HG02642 (cell line): ENCODE measurements around the gene HSD17B2.
"Not testable (repeated sequence)": the region's sequence is repeated elsewhere in the genome, so short reads cannot be mapped to it uniquely, and the experiment has no call there.

Experiments
- ATAC-seq: cut with Tn5 transposase; IDR thresholded peaks from one replicate; pipeline ENCODE4 v1.9.1; 2021; ENCODE audit warnings: mild to moderate bottlenecking; ENCODE audit not compliant: unreplicated experiment, poor library complexity

Gene HSD17B2, protein sequence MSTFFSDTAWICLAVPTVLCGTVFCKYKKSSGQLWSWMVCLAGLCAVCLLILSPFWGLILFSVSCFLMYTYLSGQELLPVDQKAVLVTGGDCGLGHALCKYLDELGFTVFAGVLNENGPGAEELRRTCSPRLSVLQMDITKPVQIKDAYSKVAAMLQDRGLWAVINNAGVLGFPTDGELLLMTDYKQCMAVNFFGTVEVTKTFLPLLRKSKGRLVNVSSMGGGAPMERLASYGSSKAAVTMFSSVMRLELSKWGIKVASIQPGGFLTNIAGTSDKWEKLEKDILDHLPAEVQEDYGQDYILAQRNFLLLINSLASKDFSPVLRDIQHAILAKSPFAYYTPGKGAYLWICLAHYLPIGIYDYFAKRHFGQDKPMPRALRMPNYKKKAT

DNA sequence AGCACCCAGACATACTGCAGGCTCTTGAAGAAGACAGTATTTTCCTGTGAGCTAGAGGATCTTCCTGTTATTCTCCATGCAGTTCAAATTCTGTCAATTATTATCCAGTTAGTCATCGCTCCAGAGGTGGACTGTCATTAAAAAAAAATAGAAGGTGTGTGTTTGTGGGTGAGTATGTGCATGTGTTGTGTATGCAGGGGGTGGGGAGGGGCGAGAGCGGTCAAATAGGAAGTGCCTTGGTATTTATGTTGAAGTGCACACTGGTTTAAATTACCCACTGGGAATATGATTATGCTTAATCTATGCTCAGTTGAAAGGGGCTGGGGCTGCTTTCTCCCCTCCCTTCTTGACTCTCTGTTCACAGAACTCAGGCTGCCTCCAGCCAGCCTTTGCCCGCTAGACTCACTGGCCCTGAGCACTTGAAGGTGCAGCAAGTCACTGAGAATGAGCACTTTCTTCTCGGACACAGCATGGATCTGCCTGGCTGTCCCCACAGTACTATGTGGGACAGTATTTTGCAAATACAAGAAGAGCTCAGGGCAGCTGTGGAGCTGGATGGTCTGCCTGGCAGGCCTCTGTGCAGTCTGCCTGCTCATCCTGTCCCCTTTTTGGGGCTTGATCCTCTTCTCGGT lies at the start of gene HSD17B2:
TSS of gene HSD17B2 (plus strand) at position 273 of the 632 bp plus-strand sequence. CDS start at position 445, 172 bp downstream.
- no peak for ATAC-seq

DNA sequence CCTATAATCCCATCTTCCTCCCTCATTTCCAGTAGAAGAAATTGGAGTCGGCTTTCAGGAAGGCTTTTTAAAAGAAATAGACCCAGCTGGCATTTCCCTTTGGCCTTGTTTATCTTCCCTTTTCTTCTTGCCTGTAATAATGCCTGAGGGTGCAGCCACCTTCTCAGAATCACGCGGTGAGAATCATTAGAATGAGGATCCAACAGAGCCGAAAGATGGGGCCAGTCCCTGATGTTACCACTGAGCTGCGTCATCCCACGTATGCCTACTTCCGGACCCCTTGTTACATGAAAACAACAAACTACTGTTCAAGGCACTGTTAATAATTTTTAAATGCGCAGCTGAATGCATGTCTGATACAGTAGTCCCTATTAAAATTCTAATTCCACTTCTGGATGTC lies 47.9 kb upstream of the HSD17B2 start:
- no peak for ATAC-seq

DNA sequence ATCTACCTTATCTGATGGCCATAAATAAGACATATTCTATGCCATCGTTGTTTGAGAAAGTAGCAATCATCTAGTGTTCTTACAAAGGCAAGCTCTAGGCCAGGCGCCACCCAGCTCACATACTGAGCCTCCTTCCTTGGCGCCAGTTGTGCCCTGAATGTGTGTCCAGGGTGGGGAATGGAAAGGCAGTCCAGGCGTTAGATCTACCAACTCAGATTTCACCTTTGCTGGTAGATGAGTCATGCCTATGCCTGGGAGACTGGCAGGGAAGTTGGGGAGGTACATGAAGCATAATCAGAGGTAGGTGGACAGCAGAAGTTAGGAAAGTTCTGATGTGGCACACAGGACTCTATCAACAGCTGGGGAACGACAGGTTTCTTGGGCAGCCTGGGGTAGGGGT lies 47.3 kb upstream of the HSD17B2 start:
- no peak for ATAC-seq

DNA sequence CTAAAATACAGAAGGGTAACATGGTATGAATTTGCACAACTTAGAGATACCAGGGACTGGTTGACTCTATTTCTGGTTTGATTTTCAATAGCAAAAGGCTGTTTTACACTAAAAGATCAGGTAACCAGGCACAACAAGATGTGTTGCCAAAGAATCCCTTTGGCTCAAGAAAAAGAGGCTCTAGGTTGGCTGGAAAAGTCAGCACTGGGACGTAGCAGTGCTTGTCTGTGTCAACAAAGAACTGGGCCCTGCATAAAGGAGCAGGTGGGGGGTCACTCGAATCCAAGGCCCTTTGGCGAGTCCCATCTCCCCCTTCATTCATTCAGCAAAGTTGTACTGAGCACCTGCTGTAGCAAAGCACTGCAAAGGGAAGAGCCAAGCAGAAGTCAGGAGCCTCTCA lies 42.2 kb upstream of the HSD17B2 start:
- no peak for ATAC-seq

DNA sequence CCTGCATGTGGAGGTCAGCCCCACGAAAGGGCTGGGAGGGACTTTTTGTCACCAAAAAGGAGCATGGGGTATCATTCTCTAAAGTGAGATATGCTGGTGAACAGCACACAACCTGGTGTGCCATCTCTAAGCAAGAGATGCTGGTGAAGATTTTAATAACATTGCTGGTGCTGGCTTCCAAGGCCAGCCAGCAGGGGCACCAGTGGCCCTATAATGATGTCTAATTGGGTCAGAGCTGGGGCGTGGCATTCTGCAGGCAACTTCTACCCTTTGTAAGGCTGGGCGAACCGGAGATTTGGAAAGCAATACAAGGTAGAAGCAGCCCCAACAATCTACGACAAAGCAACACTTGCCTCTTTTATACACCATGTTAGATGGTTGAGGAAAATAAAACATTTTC lies 40.6 kb upstream of the HSD17B2 start:
- no peak for ATAC-seq

DNA sequence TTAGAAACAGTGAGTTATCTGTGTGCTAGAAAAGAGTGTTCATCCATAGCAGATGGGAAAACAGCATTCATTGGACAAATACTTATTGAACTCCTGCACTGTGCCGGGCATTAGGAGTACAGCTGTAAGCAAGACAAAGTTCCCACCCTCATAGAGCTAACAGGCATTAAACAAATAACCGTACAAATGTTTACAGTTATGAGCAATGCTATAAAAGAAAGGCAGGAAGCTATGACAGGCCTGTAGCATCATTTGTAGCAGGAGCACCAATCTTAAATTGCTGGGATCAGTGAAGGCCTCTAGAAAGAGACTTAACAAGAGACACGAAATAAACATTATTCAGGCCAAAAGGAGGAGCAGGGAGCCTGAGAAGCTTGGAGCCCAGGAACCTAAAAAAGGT lies 39.4 kb upstream of the HSD17B2 start:
- ATAC-seq: no peak

DNA sequence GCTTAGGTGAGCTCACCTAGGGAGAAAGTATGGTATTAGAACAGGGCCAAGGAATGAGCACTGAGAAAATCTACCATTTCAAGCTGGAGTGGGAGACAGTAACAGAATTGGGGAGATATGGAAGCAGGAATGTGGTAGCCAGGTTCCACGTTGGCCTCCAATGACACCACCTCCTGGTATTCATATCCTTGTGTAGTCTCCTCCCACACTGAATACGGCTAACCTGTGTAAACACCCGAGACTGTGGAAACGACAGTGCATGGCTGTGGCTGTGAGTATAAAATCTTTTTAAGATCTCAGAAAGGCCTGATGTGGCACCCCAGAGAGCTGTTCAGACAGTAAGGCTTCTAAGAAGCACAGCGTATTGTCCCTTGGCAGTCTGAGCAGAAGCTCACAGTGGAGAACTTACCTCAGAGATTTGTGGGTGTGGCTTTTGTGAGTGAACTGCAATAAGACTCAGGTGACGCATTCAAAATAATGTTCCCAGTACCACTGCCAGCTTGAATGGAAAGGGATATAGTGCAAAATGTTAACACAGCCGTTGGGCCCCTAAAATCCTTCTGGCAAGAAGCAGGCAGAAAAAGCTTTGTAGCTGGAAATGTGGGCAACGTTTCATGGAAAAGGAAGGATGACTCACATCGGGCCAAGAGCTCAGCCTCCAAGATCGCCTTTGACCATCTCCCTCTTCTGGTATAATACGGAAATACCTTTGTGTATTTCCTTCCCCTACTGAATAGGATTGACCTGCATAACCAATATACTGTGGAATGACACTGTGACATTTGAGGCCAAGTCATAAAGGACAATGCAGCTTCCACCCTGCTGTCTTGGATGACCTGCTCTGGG lies 38.2 kb upstream of the HSD17B2 start:
- ATAC-seq: no peak

DNA sequence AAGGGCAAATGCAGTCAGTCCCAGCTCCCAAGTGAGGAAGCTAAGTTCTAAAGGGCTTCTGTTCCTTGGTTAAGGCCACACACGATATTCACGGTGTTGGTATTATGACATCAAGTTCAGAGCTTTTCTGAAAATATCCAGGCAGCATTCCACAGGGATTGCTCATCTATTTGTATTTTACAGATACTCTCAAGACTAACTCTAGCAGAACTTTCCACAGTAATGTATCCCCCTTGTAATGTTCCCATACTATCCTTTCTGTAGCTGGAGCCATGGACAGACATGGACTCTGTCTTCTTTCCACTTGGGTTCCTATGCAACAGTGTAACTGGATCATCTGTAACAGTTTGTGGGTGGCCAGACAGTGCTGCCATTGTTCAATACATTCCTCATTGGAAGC lies 37.3 kb upstream of the HSD17B2 start:
- no peak for ATAC-seq

DNA sequence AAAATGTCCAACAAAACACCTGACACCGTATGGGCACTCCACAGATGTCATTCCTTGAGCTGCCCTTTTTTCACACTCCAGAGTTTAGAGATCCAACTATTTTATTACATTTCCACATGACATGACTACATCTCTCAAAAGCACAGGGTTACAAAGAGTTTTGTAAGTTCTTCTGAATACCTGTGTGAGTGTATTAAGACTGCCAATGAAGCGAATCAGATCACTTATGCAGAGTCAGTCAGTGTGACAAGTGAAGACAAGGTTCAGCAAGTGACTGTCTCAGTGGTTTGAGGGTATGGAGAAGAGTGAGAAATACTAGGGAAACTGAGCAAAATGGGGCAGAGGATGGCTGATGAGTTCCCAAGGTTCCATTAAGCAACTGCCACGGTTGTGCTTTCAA lies 32.2 kb upstream of the HSD17B2 start:
- ATAC-seq: no peak

DNA sequence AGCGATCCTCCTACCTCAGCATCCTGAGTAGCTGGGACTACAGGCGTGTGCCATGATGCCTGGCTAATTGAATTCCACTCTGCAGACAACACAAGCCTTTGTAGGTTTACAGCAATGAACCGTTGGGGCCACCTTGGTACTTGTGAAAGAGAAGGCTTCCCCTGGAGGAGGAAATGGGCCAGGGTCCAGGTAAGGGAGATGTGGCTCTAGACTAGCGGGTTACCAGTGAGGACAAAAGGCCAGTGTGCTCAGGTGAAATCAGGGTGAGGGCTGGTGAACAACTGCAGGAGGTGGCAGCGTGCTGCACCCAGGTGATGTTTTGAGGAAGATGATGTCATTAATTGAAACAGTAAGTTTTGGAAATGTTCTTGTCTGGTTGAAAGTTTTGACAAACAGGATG lies 30.5 kb upstream of the HSD17B2 start:
- no peak for ATAC-seq

DNA sequence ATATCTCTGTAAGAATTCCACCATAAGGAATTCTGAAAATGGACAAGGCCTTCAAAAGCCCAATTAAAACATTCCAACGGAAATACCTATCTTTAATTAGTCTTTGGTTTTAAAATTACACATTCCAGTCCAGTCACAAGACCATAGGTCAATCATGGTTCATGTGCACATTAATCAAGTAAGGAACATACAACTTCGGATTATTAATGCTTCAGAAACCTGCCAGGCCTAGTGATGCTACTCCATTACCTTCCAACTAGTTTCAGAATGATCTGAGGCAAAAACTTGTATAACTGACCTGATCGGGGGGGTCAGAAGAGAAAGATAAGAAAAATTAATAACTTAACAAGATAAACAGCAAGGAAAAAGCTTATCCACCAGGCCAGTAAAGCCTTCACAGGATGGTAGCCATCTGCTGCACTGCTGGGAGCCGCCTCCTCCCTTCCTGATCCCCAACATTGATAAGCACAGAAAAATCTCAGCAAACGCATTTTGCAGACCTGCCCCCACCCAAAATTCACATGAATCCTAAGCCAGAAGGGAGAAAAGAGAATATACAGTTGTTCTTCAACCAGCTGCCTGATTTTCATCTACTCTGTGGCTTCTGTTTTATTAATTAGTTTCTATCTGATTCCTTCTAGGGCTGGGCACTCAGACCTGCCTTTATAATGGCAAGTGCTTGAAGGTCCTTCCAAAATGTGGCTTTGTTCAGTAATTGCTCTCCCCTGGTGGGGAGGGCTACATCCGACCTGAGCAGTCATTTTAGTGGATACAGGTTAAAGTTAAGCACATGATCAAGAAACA lies 29.8 kb upstream of the HSD17B2 start:
- ATAC-seq: no peak

DNA sequence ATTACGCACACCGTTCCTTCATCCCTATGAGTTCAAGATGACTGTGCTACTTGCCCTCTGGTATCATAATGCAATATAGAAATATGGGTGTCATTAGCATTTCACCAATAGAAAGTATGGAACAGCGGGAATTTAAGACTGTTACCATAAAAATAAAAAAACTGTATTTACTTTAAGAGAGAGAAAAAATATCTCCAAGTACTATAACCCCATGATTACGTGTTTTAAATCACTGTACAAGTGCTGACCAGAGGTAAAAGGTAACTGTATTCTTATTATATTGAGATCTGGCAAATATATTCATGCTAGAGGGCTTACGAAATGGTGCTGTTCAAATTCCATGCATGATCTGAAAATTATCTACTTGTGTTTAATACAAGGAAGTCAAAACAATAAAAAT lies 29.0 kb upstream of the HSD17B2 start:
- no peak for ATAC-seq

DNA sequence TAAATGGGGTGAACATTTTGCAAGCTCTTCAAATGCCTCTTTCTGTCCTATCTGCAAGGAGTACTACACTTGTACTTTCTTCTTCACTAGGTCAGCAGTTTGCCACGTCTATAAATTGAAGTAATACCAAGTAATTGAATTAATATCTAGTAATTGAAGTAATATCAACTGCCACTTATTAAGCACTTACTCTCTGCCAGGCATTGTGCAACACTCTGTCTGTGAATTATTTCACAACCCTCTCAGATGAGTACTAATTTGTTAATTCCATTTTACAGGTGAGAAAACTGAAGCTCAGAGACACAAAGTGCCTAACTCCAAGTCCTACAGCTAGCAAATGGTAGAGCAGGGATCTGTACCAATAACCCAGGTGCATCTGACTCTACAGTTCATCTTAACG lies 27.9 kb upstream of the HSD17B2 start:
- no peak for ATAC-seq

DNA sequence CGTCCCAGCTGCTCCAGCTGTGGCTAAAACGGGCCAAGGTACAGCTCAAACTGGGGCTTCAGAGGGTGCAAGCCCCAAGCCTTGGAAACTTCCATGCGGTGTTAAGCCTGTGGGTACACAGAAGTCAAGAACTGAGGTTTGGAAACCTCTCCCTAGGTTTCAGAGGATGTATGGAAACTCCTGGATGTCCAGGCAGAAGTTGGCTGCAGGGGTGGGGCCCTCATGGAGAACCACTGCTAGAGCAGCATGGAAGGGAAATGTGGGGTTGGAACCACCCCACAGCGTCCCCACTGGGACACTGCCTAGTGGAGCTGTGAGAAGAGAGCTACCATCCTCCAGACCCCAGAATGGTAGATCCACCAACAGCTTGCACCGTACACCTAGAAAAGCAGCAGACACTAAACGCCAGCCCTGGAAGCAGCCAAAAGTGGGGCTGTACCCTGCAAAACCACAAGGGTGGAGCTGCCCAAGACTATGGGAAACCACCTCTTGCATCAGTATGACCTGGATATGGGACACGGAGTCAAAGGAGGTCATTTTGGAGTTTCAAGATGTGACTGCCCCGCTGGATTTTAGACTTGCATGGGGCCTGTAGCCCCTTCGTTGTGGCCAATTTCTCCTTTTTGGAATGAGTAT lies 26.0 kb upstream of the HSD17B2 start:
- no peak for ATAC-seq

DNA sequence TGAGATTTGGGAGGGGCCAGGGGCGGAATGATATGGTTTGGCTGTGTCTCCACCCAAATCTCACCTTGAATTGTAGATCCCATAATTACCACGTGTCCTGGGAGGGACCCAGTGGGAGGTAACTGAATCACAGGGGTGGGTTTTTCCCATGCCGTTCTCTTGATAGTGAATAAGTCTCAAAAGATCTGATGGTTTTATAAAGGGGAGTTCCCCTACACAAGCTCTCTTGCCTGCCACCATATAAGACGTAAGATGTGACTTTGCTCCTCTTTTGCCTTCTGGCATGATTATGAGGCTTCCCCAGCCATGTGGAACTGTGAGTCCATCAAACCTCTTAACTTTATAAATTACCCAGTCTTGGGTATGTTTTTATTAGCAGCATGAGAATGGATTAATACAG lies 25.3 kb upstream of the HSD17B2 start:
- ATAC-seq: not testable (repeated sequence)

DNA sequence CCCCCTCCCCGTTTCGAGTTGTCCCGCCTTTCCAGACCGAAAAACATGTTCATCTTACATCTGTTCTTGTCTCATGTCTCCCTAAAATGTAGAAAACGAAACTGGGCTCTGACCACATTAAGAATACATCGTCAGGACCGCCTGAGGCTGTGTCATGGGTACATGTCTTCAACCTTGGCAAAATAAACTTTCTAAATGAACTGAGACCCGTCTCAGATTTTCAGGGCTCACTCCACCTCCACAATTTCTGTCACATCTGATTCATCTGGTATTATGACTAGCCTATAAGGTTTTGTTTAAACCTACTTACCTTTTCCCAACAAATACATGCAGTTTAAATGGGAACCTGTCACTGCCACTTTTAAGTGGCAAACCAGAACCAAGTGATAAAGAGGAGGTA lies 24.4 kb upstream of the HSD17B2 start:
- no peak for ATAC-seq

DNA sequence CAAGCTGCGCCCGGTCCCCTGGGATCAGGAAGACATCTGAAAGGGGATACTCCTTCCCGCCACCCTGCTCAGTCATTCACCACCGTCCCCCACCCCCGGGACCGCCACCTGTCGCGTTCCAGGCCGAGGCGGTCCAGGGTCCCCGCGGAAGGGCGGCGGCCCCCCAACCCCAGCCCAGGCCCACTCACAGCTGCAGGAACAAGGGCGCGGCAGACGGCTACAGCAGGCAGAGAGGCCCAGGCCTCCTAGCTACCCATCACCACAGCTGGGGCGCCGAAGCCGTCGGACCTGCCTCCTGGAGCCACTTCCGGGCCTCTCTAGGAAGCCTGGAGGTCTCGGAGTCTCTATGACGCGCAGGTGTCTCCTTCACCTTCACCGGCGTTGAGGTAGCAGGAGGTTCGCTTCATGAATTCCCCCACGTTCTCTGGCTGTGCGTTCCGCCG lies 23.8 kb upstream of the HSD17B2 start, which contains the start of gene SDR42E1:
TSS of gene SDR42E1 (minus strand) at position 272 of the 443 bp plus-strand sequence. CDS start 10,612 bp downstream, outside the sequence.
- ATAC-seq: peak; percentile 97

DNA sequence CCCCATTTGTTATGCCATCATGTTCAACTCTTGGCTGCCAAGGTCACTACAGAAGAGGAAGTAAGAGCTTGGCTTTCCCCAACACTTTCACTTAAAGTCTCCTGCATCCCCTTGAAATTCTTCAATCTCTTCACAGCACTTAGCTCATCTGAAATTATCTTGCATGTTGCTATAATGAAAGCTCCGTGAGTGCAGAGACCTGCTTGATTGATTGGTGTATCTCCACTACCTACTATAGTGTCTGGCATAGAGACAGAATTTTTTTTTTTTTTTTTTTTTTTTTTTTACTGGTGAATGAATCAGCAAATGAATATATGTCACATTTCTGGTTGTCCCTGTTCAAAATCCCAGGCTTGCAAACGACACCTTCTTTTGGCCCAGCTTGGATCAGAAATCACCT lies 21.9 kb upstream of the HSD17B2 start:
- no peak for ATAC-seq

DNA sequence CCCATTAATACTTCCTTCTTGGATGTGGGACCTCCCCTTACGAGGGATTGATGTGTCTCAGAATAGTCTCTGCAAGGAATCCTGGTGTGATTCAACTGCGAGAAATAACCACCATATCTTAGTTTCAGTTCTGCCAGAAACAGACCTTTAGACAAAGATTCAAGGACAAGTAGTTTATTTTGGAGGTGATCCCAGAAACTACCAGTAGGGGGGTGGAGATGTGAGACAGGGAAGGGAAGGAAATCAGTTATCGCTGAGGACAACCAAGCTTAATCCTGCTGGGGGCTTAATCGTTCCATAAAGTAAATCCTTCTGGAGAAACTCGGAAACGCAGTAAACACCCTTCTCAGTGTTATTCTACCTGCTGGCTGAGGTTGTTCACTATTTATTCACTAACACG lies 18.8 kb upstream of the HSD17B2 start:
- ATAC-seq: no peak

DNA sequence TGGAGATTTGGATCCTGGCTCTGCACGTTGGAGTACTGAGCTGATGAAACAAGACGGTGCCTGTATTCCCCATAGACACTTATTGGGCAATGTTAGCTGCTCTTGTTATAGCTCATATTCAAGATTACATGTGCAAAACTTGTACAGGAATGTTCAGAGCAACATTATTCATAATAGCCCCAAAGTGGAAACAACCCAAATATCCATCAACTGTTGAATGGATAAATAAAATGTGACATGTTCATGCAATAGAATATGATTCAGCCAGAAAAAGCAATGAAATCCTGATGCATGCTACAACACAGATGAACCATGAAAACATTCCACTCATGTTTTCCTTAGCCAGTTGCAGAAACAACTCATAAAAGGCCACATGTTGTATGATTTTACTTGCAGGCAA lies 18.1 kb upstream of the HSD17B2 start:
- ATAC-seq: no peak
